WTC11 (cell line): ENCODE results near the gene RNF126.

ENCODE experiments used
- CREM ChIP-seq: sonication (generic); formaldehyde crosslinking; IDR thresholded peaks from 2 replicates; pipeline ENCODE4 v1.8.1; 2022; ENCODE audit warnings: mild to moderate bottlenecking, missing genetic modification reagents, moderate library complexity
- TP53 ChIP-seq: sonication (generic); formaldehyde crosslinking; IDR thresholded peaks from 2 replicates; pipeline ENCODE4 v1.8.1; 2023; ENCODE audit warnings: mild to moderate bottlenecking, missing genetic modification reagents
- TF ChIP-seq, protein P1 (sequence below): fragments of 200-600 bp; IDR thresholded peaks from 2 replicates; pipeline ENCODE4 v1.8.0; 2022; ENCODE audit warnings: antibody characterized with exemption
- TF ChIP-seq, protein P2 (sequence below): sonication (generic); formaldehyde crosslinking; IDR thresholded peaks from 2 replicates; pipeline ENCODE4 v1.8.0; 2022; ENCODE audit warnings: mild to moderate bottlenecking, missing genetic modification reagents
- TF ChIP-seq, protein P3 (sequence below): sonication (generic); formaldehyde crosslinking; IDR thresholded peaks from 2 replicates; pipeline ENCODE4 v1.8.1; 2022; ENCODE audit warnings: low read depth, mild to moderate bottlenecking, moderate library complexity, missing genetic modification reagents, borderline replicate concordance

DNA sequence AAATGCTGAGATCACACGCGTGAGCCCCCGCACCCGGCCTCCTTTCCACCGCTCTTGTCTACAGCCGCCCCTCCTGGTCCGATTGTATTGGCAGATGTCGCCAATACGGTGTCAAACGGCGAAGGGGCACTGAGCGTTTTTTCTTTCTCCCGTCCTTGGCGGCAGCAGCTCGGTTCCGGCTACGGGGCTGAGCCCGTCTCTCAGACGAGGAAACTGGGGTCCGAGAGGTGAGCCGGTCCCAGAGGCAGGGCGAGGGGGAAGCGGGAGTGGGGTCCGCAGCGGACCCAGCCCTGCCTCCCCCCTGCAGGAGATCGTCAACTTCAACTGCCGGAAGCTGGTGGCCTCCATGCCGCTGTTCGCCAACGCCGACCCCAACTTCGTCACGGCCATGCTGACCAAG lies 50.1 kb downstream of the RNF126 start:
- TF ChIP-seq, protein P1, sequence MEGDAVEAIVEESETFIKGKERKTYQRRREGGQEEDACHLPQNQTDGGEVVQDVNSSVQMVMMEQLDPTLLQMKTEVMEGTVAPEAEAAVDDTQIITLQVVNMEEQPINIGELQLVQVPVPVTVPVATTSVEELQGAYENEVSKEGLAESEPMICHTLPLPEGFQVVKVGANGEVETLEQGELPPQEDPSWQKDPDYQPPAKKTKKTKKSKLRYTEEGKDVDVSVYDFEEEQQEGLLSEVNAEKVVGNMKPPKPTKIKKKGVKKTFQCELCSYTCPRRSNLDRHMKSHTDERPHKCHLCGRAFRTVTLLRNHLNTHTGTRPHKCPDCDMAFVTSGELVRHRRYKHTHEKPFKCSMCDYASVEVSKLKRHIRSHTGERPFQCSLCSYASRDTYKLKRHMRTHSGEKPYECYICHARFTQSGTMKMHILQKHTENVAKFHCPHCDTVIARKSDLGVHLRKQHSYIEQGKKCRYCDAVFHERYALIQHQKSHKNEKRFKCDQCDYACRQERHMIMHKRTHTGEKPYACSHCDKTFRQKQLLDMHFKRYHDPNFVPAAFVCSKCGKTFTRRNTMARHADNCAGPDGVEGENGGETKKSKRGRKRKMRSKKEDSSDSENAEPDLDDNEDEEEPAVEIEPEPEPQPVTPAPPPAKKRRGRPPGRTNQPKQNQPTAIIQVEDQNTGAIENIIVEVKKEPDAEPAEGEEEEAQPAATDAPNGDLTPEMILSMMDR = no peak
- no peak for TF ChIP-seq CREM (CRISPR knock-in tag)
- TF ChIP-seq, protein P2, sequence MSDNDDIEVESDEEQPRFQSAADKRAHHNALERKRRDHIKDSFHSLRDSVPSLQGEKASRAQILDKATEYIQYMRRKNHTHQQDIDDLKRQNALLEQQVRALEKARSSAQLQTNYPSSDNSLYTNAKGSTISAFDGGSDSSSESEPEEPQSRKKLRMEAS = no peak
- TF ChIP-seq, protein P3, sequence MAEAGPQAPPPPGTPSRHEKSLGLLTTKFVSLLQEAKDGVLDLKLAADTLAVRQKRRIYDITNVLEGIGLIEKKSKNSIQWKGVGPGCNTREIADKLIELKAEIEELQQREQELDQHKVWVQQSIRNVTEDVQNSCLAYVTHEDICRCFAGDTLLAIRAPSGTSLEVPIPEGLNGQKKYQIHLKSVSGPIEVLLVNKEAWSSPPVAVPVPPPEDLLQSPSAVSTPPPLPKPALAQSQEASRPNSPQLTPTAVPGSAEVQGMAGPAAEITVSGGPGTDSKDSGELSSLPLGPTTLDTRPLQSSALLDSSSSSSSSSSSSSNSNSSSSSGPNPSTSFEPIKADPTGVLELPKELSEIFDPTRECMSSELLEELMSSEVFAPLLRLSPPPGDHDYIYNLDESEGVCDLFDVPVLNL (CRISPR knock-in tag) = no peak
- TF ChIP-seq TP53 (CRISPR knock-in tag) = no peak
